ENCODE results near the gene APBB2.

The APBB2 gene

GRCh38 chr4:41014158-41014557, 200.2 kb downstream of the APBB2 start:
- no peak for DNase-seq (ENCODE audit: low read depth)
- no peak overlapping the region for H3K4me3 ChIP-seq (ENCODE audit: low read length)
- TF ChIP-seq CTCF (conservative IDR thresholded peaks at IDR 0.05; ENCODE audit: low read depth, low read length), result no peak

- no peak for DNase-seq (ENCODE audit: low read depth)
- TF ChIP-seq CTCF (conservative IDR thresholded peaks at IDR 0.05; ENCODE audit: low read depth, low read length), result no peak
- no peak overlapping the region for H3K4me3 ChIP-seq (ENCODE audit: low read length)
These were observed 200.6 kb downstream of the APBB2 start for GRCh38 chr4:41013746-41014145.

- H3K4me3 ChIP-seq (ENCODE audit: low read length), result no peak overlapping the region
- DNase-seq (ENCODE audit: low read depth), result no peak
- no peak for TF ChIP-seq CTCF (conservative IDR thresholded peaks at IDR 0.05; ENCODE audit: low read depth, low read length)
These were observed 201.4 kb downstream of the APBB2 start for GRCh38 chr4:41012911-41013310.

- TF ChIP-seq CTCF (conservative IDR thresholded peaks at IDR 0.05; ENCODE audit: low read depth, low read length), result no peak
- no peak overlapping the region for H3K4me3 ChIP-seq (ENCODE audit: low read length)
- DNase-seq (ENCODE audit: low read depth), result no peak
These were observed 202.0 kb downstream of the APBB2 start for GRCh38 chr4:41012293-41012692.

- no peak for TF ChIP-seq CTCF (conservative IDR thresholded peaks at IDR 0.05; ENCODE audit: low read depth, low read length)
- no peak overlapping the region for H3K4me3 ChIP-seq (ENCODE audit: low read length)
- no peak for DNase-seq (ENCODE audit: low read depth)
These were observed 204.9 kb downstream of the APBB2 start for GRCh38 chr4:41009411-41009810.

GRCh38 chr4:41006141-41006540, 208.2 kb downstream of the APBB2 start:
- no peak overlapping the region for H3K4me3 ChIP-seq (ENCODE audit: low read length)
- DNase-seq (ENCODE audit: low read depth), result no peak
- TF ChIP-seq CTCF (conservative IDR thresholded peaks at IDR 0.05; ENCODE audit: low read depth, low read length), result no peak

GRCh38 chr4:41002309-41002708, 212.0 kb downstream of the APBB2 start:
- DNase-seq (ENCODE audit: low read depth), result no peak
- TF ChIP-seq CTCF (conservative IDR thresholded peaks at IDR 0.05; ENCODE audit: low read depth, low read length), result no peak
- H3K4me3 ChIP-seq (ENCODE audit: low read length), result no peak overlapping the region

Data from retinal pigment epithelial cell (primary cell).